Left cardiac atrium (tissue), 4 donors: Measurements from ENCODE around the gene NDE1. TPM values are rescaled to one million over a fixed set of nuclear protein-coding genes. Genes with fewer than 3 reads are reported as not detected.

Experiments used
- ATAC-seq, 2 donors: fragments of 200-7000 bp; cut with Tn5 transposase; one replicate each; pipeline ENCODE4 v1.9.1; 2020; ENCODE audit warnings: mild to moderate bottlenecking in 2 of 2, moderate library complexity in 2 of 2
- DNase-seq: peaks from one replicate; pipeline ENCODE4 v3.0.0-alpha.2; 2020
- intact Hi-C, 2 donors: fragments of 100-400 bp; cut with DNase I; formaldehyde crosslinking; loops; one replicate each; pipeline versions ENCODE4 v1.14.1 to v1.15.1; 2022 to 2023
- total RNA-seq, 2 donors: library from RNA; stranded (reverse); fragmentation: NEBNext Ultra II Directional; extraction: Animal tissue kit (Norgen Biotek cat#: 25700); gene quantifications; one replicate each; pipeline ENCODE4 v1.2.1, GENCODE V29; 2021
- donor health status: DM: no; HTN: yes; CAD: no.
- donor health status: DM: no; HTN: yes; CAD: no; lungs with severe emphysema.
- donor health status: DM: yes; HTN: yes; CAD: no.
- donor health status: Dilated cardiomyopathy.

The NDE1 gene
- total RNA-seq, 2 donors from 2014 or later = 17.8 to 19.8 TPM

GRCh38 chr16:15749371-15749770 is 99.3 kb downstream of the NDE1 start:
- no peak for ATAC-seq
- intact Hi-C loops = no loop called here
- DNase-seq = no peak

- ATAC-seq = no peak
- no peak for DNase-seq
- intact Hi-C loops = no loop called here
Measured at GRCh38 chr16:15749985-15750384, 99.9 kb downstream of the NDE1 start.

GRCh38 chr16:15751940-15752339 is 101.9 kb downstream of the NDE1 start:
- DNase-seq (no peak), ATAC-seq (no peak)
- intact Hi-C loops = no loop called here

- ATAC-seq = no peak
Measured at GRCh38 chr16:15752717-15753488, 102.9 kb downstream of the NDE1 start.

GRCh38 chr16:15754821-15755534 is 104.9 kb downstream of the NDE1 start:
- intact Hi-C loops = no loop called here
- ATAC-seq (no peak), DNase-seq (no peak)

More at GRCh38 chr16:15752717-15753488, 102.9 kb downstream of the NDE1 start:
- no peak for DNase-seq
- intact Hi-C loops = no loop called here

- ATAC-seq (no peak), DNase-seq (no peak)
- intact Hi-C loops = no loop called here
Measured at GRCh38 chr16:15757077-15757386, 107.0 kb downstream of the NDE1 start.

GRCh38 chr16:15757630-15758251 is 107.7 kb downstream of the NDE1 start:
- DNase-seq (no peak), ATAC-seq (no peak)
- intact Hi-C loops = no loop called here

GRCh38 chr16:15759070-15759469 is 109.0 kb downstream of the NDE1 start:
- DNase-seq = no peak
- intact Hi-C loops = no loop called here
- no peak for ATAC-seq

- DNase-seq = no peak
- intact Hi-C loops = no loop called here
- no peak for ATAC-seq
Measured at GRCh38 chr16:15760129-15760528, 110.1 kb downstream of the NDE1 start.

- ATAC-seq = no peak
- intact Hi-C loops = no loop called here
- no peak for DNase-seq
Measured at GRCh38 chr16:15764112-15764511, 114.1 kb downstream of the NDE1 start.

- no peak for ATAC-seq
- intact Hi-C loops = loop anchor here in 1 of 2 donors (5.0 kb wide), 2 partner anchors 57 to 362 kb away; no protein-coding TSS in a partner anchor
Measured at GRCh38 chr16:15765116-15765515, 115.1 kb downstream of the NDE1 start.

GRCh38 chr16:15765880-15766279 is 115.8 kb downstream of the NDE1 start:
- peak; percentile 58 to 76 for ATAC-seq
- intact Hi-C loops = loop anchor here in 1 of 2 donors (5.0 kb wide), 2 partner anchors 56 to 361 kb away; no protein-coding TSS in a partner anchor
- no peak for DNase-seq

More at GRCh38 chr16:15765116-15765515, 115.1 kb downstream of the NDE1 start:
- no peak for DNase-seq

- no peak for DNase-seq
- intact Hi-C loops = loop anchor here in 1 of 2 donors (5.0 kb wide), 2 partner anchors 55 to 360 kb away; no protein-coding TSS in a partner anchor
- ATAC-seq = no peak
Measured at GRCh38 chr16:15766918-15767317, 116.9 kb downstream of the NDE1 start.

- ATAC-seq = no peak
- intact Hi-C loops = loop anchor here in 1 of 2 donors (5.0 kb wide), 2 partner anchors 54 to 359 kb away; no protein-coding TSS in a partner anchor
- no peak for DNase-seq
Measured at GRCh38 chr16:15768201-15768600, 118.2 kb downstream of the NDE1 start.

- intact Hi-C loops = loop anchor here in 1 of 2 donors (5.0 kb wide), 2 partner anchors 53 to 358 kb away; no protein-coding TSS in a partner anchor
- ATAC-seq = no peak
- DNase-seq = no peak
Measured at GRCh38 chr16:15769239-15769638, 119.2 kb downstream of the NDE1 start.

- DNase-seq = peak; percentile 84
- ATAC-seq = peak; percentile 49 to 80
- intact Hi-C loops = loop anchor here (10.0 kb wide), 2 partner anchors 55 to 425 kb away; no protein-coding TSS in a partner anchor
Measured at GRCh38 chr16:15770107-15770506, 120.1 kb downstream of the NDE1 start.

GRCh38 chr16:15770512-15770911 is 120.5 kb downstream of the NDE1 start:
- DNase-seq (no peak), ATAC-seq (peak; percentile 24 to 67)
- intact Hi-C loops = loop anchor here (10.0 kb wide), 2 partner anchors 54 to 424 kb away; no protein-coding TSS in a partner anchor

- ATAC-seq = no peak
- intact Hi-C loops = loop anchor here (10.0 kb wide), 2 partner anchors 53 to 423 kb away; no protein-coding TSS in a partner anchor
- no peak for DNase-seq
Measured at GRCh38 chr16:15771694-15772093, 121.6 kb downstream of the NDE1 start.

GRCh38 chr16:15772579-15773293 is 122.7 kb downstream of the NDE1 start:
- DNase-seq = no peak
- no peak for ATAC-seq
- intact Hi-C loops = loop anchor here (10.0 kb wide), 2 partner anchors 52 to 422 kb away; no protein-coding TSS in a partner anchor
